CD4-positive, alpha-beta T cell treated with Interferon alpha-2 for 1 hour (primary cell): Measurements from ENCODE around the gene SLC44A5.
"Not testable (repeated sequence)": the region's sequence is repeated elsewhere in the genome, so short reads cannot be mapped to it uniquely, and the experiment has no call there.

Experiments used
- DNase-seq, 2 donors: peaks; one replicate each; pipeline ENCODE4 v3.0.0-alpha.2; 2020 to 2022

The SLC44A5 gene

GRCh38 chr1:75611014-75611413, at the start of gene SLC44A5:
Gene SLC44A5, minus strand, starts transcription at chr1:75611114. Its CDS starts 69,667 bp downstream, at chr1:75541447.
- no peak for DNase-seq

GRCh38 chr1:75655931-75656330, 45.0 kb upstream of the SLC44A5 start:
- DNase-seq = no peak

- DNase-seq = not testable (repeated sequence)
These were observed 36.3 kb upstream of the SLC44A5 start for GRCh38 chr1:75647183-75647582.

GRCh38 chr1:75645153-75645552, 34.2 kb upstream of the SLC44A5 start:
- not testable (repeated sequence) for DNase-seq

GRCh38 chr1:75643460-75643859, 32.5 kb upstream of the SLC44A5 start:
- no peak for DNase-seq

GRCh38 chr1:75641325-75641724, 30.4 kb upstream of the SLC44A5 start:
- no peak for DNase-seq

GRCh38 chr1:75640137-75640536, 29.2 kb upstream of the SLC44A5 start:
- no peak for DNase-seq

GRCh38 chr1:75632350-75632949, 21.5 kb upstream of the SLC44A5 start:
- no peak for DNase-seq

- DNase-seq = no peak
These were observed 20.1 kb upstream of the SLC44A5 start for GRCh38 chr1:75630998-75631397.

GRCh38 chr1:75630004-75630594, 19.2 kb upstream of the SLC44A5 start:
- no peak for DNase-seq

- DNase-seq = no peak
These were observed 14.9 kb upstream of the SLC44A5 start for GRCh38 chr1:75625795-75626194.

- no peak for DNase-seq
These were observed 7.5 kb upstream of the SLC44A5 start for GRCh38 chr1:75618382-75618781.

GRCh38 chr1:75616436-75617433, 5.8 kb upstream of the SLC44A5 start:
- DNase-seq = no peak

GRCh38 chr1:75615613-75616435, 4.9 kb upstream of the SLC44A5 start:
- DNase-seq = no peak

GRCh38 chr1:75614399-75614756, 3.5 kb upstream of the SLC44A5 start:
- no peak for DNase-seq

- no peak for DNase-seq
These were observed 3.0 kb upstream of the SLC44A5 start for GRCh38 chr1:75613916-75614315.

GRCh38 chr1:75612976-75613375, 2.1 kb upstream of the SLC44A5 start:
- DNase-seq = no peak

- DNase-seq = no peak
These were observed 8.4 kb downstream of the SLC44A5 start for GRCh38 chr1:75602486-75602885.

GRCh38 chr1:75600781-75601180, 10.1 kb downstream of the SLC44A5 start:
- no peak for DNase-seq

- DNase-seq = no peak
These were observed 16.6 kb downstream of the SLC44A5 start for GRCh38 chr1:75594327-75594726.

GRCh38 chr1:75593457-75593856, 17.5 kb downstream of the SLC44A5 start:
- not testable (repeated sequence) for DNase-seq

- no peak for DNase-seq
These were observed 21.3 kb downstream of the SLC44A5 start for GRCh38 chr1:75589637-75590036.
